NCI-H128 (cell line): ENCODE results near the gene KMT2A.
"Not testable (repeated sequence)": the region's sequence is repeated elsewhere in the genome, so short reads cannot be mapped to it uniquely, and the experiment has no call there.

ENCODE experiments used
- DNase-seq: peaks from one replicate; lab custom pipeline; 2025; ENCODE audit not compliant: unreplicated experiment; lab: John Stamatoyannopoulos, UW

KMT2A gene

GRCh38 chr11:118435893-118436624 is at the start of gene KMT2A:
KMT2A (plus strand) TSS chr11:118436492; CDS start chr11:118436513, 21 bp downstream.
- peak; percentile 92 for DNase-seq

GRCh38 chr11:118396097-118396501 is 40.2 kb upstream of the KMT2A start:
- no peak for DNase-seq

- no peak for DNase-seq
Observed at GRCh38 chr11:118397448-118397847, 38.8 kb upstream of the KMT2A start.

- no peak for DNase-seq
Observed at GRCh38 chr11:118398791-118399559, 37.3 kb upstream of the KMT2A start.

GRCh38 chr11:118401151-118401879 is 35.0 kb upstream of the KMT2A start, which contains the start of gene ATP5MG:
ATP5MG (plus strand) TSS chr11:118401606; CDS start chr11:118401666, 60 bp downstream.
- DNase-seq = peak; percentile 78

GRCh38 chr11:118401880-118402590 is 34.3 kb upstream of the KMT2A start:
- DNase-seq = no peak

GRCh38 chr11:118402594-118402993 is 33.7 kb upstream of the KMT2A start:
- DNase-seq = not testable (repeated sequence)

- peak; percentile 80 for DNase-seq
Observed at GRCh38 chr11:118406599-118407166, 29.6 kb upstream of the KMT2A start.

- DNase-seq = no peak
Observed at GRCh38 chr11:118410055-118410745, 26.1 kb upstream of the KMT2A start.

GRCh38 chr11:118411530-118411929 is 24.8 kb upstream of the KMT2A start:
- no peak for DNase-seq

GRCh38 chr11:118412921-118413320 is 23.4 kb upstream of the KMT2A start:
- no peak for DNase-seq

GRCh38 chr11:118415062-118415738 is 21.1 kb upstream of the KMT2A start:
- DNase-seq = no peak

- DNase-seq = no peak
Observed at GRCh38 chr11:118415739-118416068, 20.6 kb upstream of the KMT2A start.

GRCh38 chr11:118416900-118417299 is 19.4 kb upstream of the KMT2A start:
- not testable (repeated sequence) for DNase-seq

- no peak for DNase-seq
Observed at GRCh38 chr11:118417801-118418200, 18.5 kb upstream of the KMT2A start.

- no peak for DNase-seq
Observed at GRCh38 chr11:118418766-118419165, 17.5 kb upstream of the KMT2A start.

GRCh38 chr11:118427707-118428106 is 8.6 kb upstream of the KMT2A start:
- no peak for DNase-seq

GRCh38 chr11:118430956-118431355 is 5.3 kb upstream of the KMT2A start:
- no peak for DNase-seq

- no peak for DNase-seq
Observed at GRCh38 chr11:118434123-118434552, 2.2 kb upstream of the KMT2A start.
